ENCODE results near the gene ABCA1.

ABCA1 gene

DNA sequence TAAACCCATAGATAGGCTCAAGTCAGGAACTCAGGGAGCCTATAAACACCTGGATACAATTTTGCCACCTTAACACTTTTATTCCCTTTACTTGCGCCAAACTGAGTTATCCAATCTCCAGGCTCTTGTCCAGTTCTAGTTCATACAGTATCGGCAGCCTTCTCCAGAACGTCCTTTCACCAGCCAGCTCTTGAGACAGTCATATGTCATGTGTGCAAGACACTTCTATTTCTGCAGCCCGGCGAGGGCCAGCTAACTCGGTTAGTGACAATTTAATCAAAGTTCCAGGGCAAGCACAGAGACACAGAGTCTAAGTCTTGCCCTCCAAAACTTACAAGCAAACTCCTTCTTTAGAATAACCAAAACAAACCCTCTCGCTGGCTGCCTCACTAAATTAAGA, 12.9 kb downstream of the ABCA1 start:
- ChIA-PET CTCF (interaction anchor here (1.1 to 1.3 kb wide), 2 partner anchors 11 to 12 kb away, joined by 3 read pairs; no protein-coding TSS in a partner anchor), POLR2A (no interaction called here)
- DNase-seq (ENCODE audit: extremely low spot score), result no peak
- TF ChIP-seq, protein P1, sequence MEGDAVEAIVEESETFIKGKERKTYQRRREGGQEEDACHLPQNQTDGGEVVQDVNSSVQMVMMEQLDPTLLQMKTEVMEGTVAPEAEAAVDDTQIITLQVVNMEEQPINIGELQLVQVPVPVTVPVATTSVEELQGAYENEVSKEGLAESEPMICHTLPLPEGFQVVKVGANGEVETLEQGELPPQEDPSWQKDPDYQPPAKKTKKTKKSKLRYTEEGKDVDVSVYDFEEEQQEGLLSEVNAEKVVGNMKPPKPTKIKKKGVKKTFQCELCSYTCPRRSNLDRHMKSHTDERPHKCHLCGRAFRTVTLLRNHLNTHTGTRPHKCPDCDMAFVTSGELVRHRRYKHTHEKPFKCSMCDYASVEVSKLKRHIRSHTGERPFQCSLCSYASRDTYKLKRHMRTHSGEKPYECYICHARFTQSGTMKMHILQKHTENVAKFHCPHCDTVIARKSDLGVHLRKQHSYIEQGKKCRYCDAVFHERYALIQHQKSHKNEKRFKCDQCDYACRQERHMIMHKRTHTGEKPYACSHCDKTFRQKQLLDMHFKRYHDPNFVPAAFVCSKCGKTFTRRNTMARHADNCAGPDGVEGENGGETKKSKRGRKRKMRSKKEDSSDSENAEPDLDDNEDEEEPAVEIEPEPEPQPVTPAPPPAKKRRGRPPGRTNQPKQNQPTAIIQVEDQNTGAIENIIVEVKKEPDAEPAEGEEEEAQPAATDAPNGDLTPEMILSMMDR (IDR thresholded peaks at IDR 0.05; ENCODE audit: control extremely low read depth, extremely low read depth, low read depth, missing control alignments), result no peak

GRCh38 chr9:104914466-104914865, 13.5 kb downstream of the ABCA1 start:
- DNase-seq (ENCODE audit: extremely low spot score), result no peak
- ChIA-PET POLR2A (no interaction called here), CTCF (interaction anchor here (1.1 to 1.3 kb wide), 2 partner anchors 10 to 12 kb away, joined by 3 read pairs; no protein-coding TSS in a partner anchor)
- TF ChIP-seq, protein P1 (IDR thresholded peaks at IDR 0.05; ENCODE audit: control extremely low read depth, extremely low read depth, low read depth, missing control alignments), result no peak

DNA sequence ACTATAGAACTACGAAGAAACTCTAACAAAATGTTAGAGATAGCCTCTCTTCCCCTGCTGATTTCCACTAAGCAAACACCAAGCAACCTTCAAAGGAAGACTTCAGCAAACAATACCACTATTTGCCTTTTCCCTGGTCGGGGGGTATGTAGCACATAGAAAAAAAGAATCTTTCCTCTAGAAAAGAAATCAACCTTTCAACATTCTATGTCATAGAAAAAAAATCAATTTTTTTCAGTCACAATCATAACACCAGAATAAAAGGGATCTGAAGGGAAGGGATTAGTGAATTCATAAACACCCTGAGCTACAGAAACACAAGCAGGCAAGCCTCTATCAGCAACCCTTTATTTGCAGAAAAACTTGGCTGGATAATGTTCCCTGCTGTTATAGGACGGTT, 15.3 kb downstream of the ABCA1 start:
- TF ChIP-seq, protein P1 (IDR thresholded peaks at IDR 0.05; ENCODE audit: control extremely low read depth, extremely low read depth, low read depth, missing control alignments), result no peak
- POLR2A ChIA-PET, result no interaction called here
- no peak for DNase-seq (ENCODE audit: extremely low spot score)
- CTCF ChIA-PET, result interaction anchor here (1.1 kb wide), 1 partner anchor 9 kb away, joined by 3 read pairs; no protein-coding TSS in a partner anchor

- DNase-seq (ENCODE audit: extremely low spot score), result no peak
- TF ChIP-seq, protein P1 (IDR thresholded peaks at IDR 0.05; ENCODE audit: control extremely low read depth, extremely low read depth, low read depth, missing control alignments), result no peak
- CTCF ChIA-PET, result interaction anchor here (2.1 kb wide), 1 partner anchor 11 kb away, joined by 6 read pairs; no protein-coding TSS in a partner anchor
- POLR2A ChIA-PET, result no interaction called here
These were observed 16.8 kb downstream of the ABCA1 start for GRCh38 chr9:104911032-104911607.

DNA sequence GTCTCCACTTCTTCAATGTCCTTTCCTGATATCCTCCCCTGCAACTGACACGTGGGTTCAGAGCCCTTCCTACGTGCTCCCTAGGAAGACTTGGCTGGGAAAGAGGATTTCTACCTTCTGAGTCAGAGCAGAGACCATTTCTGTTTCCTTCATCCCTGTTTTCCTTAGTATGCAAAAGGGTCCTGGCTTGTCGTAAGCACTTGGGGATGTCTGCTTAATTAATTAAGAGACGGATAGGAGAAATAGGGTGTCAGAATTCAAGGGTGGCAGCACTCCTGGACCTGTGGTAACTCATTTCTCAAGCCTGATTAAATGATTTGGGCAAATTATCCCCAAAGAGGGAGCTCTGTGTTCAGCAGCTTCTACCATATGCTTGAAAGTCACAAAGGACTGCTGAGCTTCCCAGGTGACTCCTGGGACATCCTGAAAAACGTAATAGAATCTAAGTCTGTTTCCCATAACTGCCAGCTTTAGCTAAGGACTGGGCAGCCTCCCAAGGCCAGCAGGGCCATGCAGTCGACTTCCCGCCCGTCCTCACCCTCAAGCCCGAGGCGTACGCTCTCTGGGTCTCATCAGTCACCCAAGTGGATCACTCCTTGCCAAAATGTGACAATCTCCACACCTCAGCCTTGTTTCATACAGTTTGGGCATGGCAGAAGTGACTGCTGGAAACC, 20.5 kb downstream of the ABCA1 start:
- TF ChIP-seq, protein P1 (IDR thresholded peaks at IDR 0.05; ENCODE audit: control extremely low read depth, extremely low read depth, low read depth, missing control alignments), result no peak
- no peak for DNase-seq (ENCODE audit: extremely low spot score)
- POLR2A ChIA-PET, result no interaction called here
- CTCF ChIA-PET, result no interaction called here

DNA sequence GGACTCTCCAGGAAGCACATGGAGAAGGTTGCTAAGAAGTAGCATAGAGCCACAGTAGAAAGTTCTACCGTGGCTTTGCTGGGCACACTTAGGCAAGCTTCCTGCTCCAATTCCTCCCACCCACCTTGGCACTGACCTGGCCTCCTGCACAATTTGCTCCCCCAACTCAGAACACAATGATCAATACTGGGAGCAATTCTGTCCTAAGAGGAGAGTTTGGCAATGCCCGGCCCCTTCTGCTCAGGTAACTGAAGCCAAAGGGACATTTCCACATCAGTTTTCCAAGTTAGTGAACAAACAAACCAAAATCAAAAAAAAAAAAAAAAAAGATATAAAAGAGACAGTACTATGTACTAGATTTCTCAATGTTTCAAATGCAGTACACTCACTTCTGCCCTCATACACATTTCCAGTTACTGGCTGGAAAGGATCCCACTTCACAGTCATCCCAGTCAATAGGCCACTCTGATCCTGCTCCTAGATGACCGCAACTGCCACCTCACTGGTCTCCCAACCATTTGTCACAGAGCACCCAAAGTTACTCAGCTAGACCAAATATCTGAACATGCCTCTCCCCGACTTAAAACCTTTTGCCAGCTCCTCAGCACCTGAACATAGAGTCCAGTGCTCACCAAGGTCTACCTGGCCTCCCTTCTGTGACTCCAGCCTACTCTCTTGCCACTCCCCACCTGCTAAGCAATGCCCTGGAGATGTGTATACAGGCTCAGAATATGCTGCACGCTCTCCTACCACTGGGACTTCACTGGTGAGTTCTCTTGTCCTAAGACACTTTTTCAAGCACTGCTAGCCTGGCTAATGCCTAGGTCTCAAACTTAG, 21.3 kb downstream of the ABCA1 start:
- ChIA-PET POLR2A (no interaction called here), CTCF (no interaction called here)
- DNase-seq (ENCODE audit: extremely low spot score), result no peak

More for the DNA sequence above, 21.3 kb downstream of the ABCA1 start:
- TF ChIP-seq, protein P1 (IDR thresholded peaks at IDR 0.05; ENCODE audit: control extremely low read depth, extremely low read depth, low read depth, missing control alignments), result no peak
